Ovary (tissue), 9 donors: ENCODE data around the gene CERK. TPM values are rescaled to one million over a fixed set of nuclear protein-coding genes. Genes with fewer than 3 reads are reported as not detected.

Experiments
- DNase-seq, 5 donors: peaks; one replicate each; pipeline ENCODE4 v3.0.0-alpha.2; 2019 to 2020
- H3K27ac ChIP-seq, 2 donors: fragments of 200-600 bp; one replicate each; pipeline versions ENCODE4 v1.5.1 to v1.8.0; 2019 to 2022
- H3K27me3 ChIP-seq: fragments of 200-600 bp; one replicate; pipeline ENCODE4 v1.8.0; 2022
- H3K36me3 ChIP-seq: fragments of 200-600 bp; sonication (generic); one replicate; pipeline ENCODE4 v1.5.1; 2019
- H3K4me1 ChIP-seq: one replicate; pipeline ENCODE4 v1.8.1; 2013; ENCODE audit warnings: mild to moderate bottlenecking, moderate library complexity; ENCODE audit not compliant: insufficient read depth
- H3K4me3 ChIP-seq: fragments of 200-600 bp; sonication (generic); one replicate; pipeline ENCODE4 v1.5.1; 2017
- H3K9me3 ChIP-seq, 2 donors: fragments of 200-600 bp in 1 of 2; sonication (generic) in 1 of 2; one replicate each; pipeline versions ENCODE4 v1.5.1 to v1.8.1; 2013 to 2019; ENCODE audit warnings: mild to moderate bottlenecking in 1 of 2, moderate library complexity in 1 of 2
- EP300 ChIP-seq: sonication (generic); formaldehyde crosslinking; IDR thresholded peaks from one replicate; pipeline ENCODE4 v1.6.1; 2017; ENCODE audit warnings: antibody characterized with exemption
- POLR2A ChIP-seq: fragments of 450-650 bp; IDR thresholded peaks from one replicate; pipeline ENCODE4 v1.6.1; 2017; ENCODE audit warnings: antibody characterized with exemption, mild to moderate bottlenecking, moderate library complexity
- WGBS, 3 donors: extraction: QIAGEN DNeasy Blood & Tissue Kit in 1 of 3; methylation state at CpG; one replicate each; pipeline versions ENCODE4 v1.1.5 to v1.1.7; 2013 to 2017; 5-methylcytosine and 5-hydroxymethylcytosine counted together
- intact Hi-C, 4 donors: fragments of 100-400 bp; cut with DNase I; formaldehyde crosslinking; loops; one replicate each; pipeline versions ENCODE4 v1.11.0 to v1.15.1; 2022 to 2023
- polyA plus RNA-seq, 2 donors: library from polyadenylated mRNA; stranded (reverse); fragments of 200-250 nt in 1 of 2; fragments of 350-450 nt in 1 of 2; fragmentation: Illumina TruSeq in 1 of 2; extraction: RNeasy Lipid Tissue Mini Kit (QIAGEN cat#74804) in 1 of 2; gene quantifications; one replicate each; pipeline ENCODE4 v1.2.3, GENCODE V29; 2013 to 2014
- total RNA-seq, 7 donors: library from RNA; depleted of rRNA in 2 of 7; stranded (reverse); fragments of >200 nt in 2 of 7; fragmentation: NEBNext Ultra II Directional in 3 of 7; extraction: Animal tissue kit (Norgen Biotek cat#: 25700) in 3 of 7; gene quantifications; one replicate each; pipeline versions ENCODE4 v1.1.0 to v1.2.4, GENCODE V29; 2016 to 2023
- TF ChIP-seq, protein P1 (sequence below), 3 donors: fragments of 450-650 bp in 2 of 3; fragments of 200-600 bp in 1 of 3; IDR thresholded peaks; one replicate each; pipeline versions ENCODE4 v1.5.1 to v1.8.0; 2016 to 2022; ENCODE audit warnings: antibody characterized with exemption in 3 of 3, mild to moderate bottlenecking in 1 of 3
- donor health status: DM: no; HTN: no; CAD: no; lungs with moderate emphysema.
- donor health status: DM: no; HTN: no; CAD: no.
- donor health status: Bipolar disorder and iron deficiency.
- donor health status: DM: yes; HTN: yes; CAD: no.
- donor health status: DM: no; HTN: no; CAD: no.
- donor health status: DM: yes; HTN: yes; CAD: no.

The CERK gene
- total and polyA plus RNA-seq, 9 donors, result 27.1 to 71.1 (median 46.8) TPM

GRCh38 chr22:46703996-46704370 is 34.1 kb downstream of the CERK start:
- TF ChIP-seq, protein P1, sequence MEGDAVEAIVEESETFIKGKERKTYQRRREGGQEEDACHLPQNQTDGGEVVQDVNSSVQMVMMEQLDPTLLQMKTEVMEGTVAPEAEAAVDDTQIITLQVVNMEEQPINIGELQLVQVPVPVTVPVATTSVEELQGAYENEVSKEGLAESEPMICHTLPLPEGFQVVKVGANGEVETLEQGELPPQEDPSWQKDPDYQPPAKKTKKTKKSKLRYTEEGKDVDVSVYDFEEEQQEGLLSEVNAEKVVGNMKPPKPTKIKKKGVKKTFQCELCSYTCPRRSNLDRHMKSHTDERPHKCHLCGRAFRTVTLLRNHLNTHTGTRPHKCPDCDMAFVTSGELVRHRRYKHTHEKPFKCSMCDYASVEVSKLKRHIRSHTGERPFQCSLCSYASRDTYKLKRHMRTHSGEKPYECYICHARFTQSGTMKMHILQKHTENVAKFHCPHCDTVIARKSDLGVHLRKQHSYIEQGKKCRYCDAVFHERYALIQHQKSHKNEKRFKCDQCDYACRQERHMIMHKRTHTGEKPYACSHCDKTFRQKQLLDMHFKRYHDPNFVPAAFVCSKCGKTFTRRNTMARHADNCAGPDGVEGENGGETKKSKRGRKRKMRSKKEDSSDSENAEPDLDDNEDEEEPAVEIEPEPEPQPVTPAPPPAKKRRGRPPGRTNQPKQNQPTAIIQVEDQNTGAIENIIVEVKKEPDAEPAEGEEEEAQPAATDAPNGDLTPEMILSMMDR (IDR thresholded peaks at IDR 0.05), result no peak
- TF ChIP-seq POLR2A, result no peak
- TF ChIP-seq EP300, result no peak
- no peaks in the 10 kb centered on the region for H3K9me3 ChIP-seq
- 88 to 89% (median 88%) methylated on average over 6 of the region's 6 CpGs for WGBS, 3 donors
- no peak for DNase-seq
- no peak overlapping the region for H3K4me3 ChIP-seq
- no peaks in the 10 kb centered on the region for H3K36me3 ChIP-seq
- H3K4me1 ChIP-seq, result no peaks in the 10 kb centered on the region
- no peak overlapping the region for H3K27ac ChIP-seq
- intact Hi-C loops, result no loop called here
- no peaks in the 10 kb centered on the region for H3K27me3 ChIP-seq

DNA sequence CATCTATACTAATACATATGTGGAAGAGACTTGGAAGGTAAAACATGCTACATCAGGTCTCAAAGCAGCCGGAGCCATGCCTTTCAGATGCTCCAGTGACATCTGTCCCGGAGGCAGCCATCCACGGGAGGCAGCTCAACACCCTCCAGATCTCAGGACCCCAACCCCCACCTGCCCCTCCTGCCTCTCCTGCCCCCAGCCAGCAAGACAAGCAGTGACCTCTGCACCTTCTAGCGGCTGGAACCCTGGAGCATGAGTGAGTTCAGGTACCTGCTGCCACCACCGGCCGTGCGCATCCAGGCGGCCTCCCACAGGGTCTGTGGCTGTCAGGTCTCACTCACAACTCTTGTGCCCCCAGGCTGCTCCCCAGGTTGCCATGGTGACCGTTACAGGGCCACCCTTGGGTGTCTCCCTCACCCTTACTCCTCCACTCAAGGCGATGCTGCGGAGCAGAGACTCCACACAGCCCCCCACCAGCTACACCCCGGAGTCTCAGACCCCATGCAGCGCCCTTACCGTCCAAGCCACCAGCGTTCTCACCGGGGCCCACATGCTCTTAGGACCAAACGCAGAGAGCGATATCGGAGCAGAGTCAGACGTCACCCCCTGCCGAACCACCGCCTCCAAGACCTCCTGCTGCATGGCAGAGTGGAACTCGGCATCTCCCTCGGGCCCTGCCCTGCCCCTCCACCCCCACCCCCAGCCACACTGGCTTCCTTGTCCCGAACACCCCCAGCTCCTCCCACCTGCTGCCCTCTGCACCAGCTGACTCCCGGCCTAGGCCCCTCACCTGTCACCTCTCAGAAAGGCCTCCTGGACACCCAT is 34.7 kb downstream of the CERK start:
- 90 to 93% (median 92%) methylated on average over 26 of the region's 26 CpGs for WGBS, 3 donors
- TF ChIP-seq, protein P1 (IDR thresholded peaks at IDR 0.05), result no peak
- TF ChIP-seq POLR2A, result no peak
- TF ChIP-seq EP300, result no peak
- Histone ChIP-seq H3K4me1 (no peaks in the 10 kb centered on the region), H3K4me3 (no peak overlapping the region), H3K27ac (no peak overlapping the region), H3K36me3 (no peaks in the 10 kb centered on the region), H3K27me3 (no peaks in the 10 kb centered on the region), H3K9me3 (no peaks in the 10 kb centered on the region)
- intact Hi-C loops, result no loop called here
- no peak for DNase-seq

- intact Hi-C loops, result no loop called here
- H3K9me3 ChIP-seq, result no peaks in the 10 kb centered on the region
- no peak for DNase-seq
- no peaks in the 10 kb centered on the region for H3K27me3 ChIP-seq
- no peak overlapping the region for H3K4me3 ChIP-seq
- no peak overlapping the region for H3K27ac ChIP-seq
- H3K4me1 ChIP-seq, result no peaks in the 10 kb centered on the region
- H3K36me3 ChIP-seq, result no peaks in the 10 kb centered on the region
- no peak for TF ChIP-seq EP300
- TF ChIP-seq POLR2A, result no peak
- TF ChIP-seq, protein P1 (IDR thresholded peaks at IDR 0.05), result no peak
- 93 to 95% (median 94%) methylated on average over 33 of the region's 33 CpGs for WGBS, 3 donors
Observed at GRCh38 chr22:46701262-46701661, 36.8 kb downstream of the CERK start.

- TF ChIP-seq EP300 (no peak), POLR2A (no peak)
- TF ChIP-seq, protein P1 (IDR thresholded peaks at IDR 0.05), result no peak
- no peaks in the 10 kb centered on the region for H3K27me3 ChIP-seq
- no peak for DNase-seq
- H3K9me3 ChIP-seq, result no peaks in the 10 kb centered on the region
- no peaks in the 10 kb centered on the region for H3K36me3 ChIP-seq
- H3K4me1 ChIP-seq, result no peaks in the 10 kb centered on the region
- WGBS, 3 donors, result 89 to 90% (median 90%) methylated on average over 17 of the region's 17 CpGs
- intact Hi-C loops, result no loop called here
- no peak overlapping the region for H3K4me3 ChIP-seq
- no peak overlapping the region for H3K27ac ChIP-seq
Observed at GRCh38 chr22:46699091-46699490, 39.0 kb downstream of the CERK start.
